ENCODE data around the gene PTPRF.
"Not testable (repeated sequence)": the region's sequence is repeated elsewhere in the genome, so short reads cannot be mapped to it uniquely, and the experiment has no call there.

Gene PTPRF

DNA sequence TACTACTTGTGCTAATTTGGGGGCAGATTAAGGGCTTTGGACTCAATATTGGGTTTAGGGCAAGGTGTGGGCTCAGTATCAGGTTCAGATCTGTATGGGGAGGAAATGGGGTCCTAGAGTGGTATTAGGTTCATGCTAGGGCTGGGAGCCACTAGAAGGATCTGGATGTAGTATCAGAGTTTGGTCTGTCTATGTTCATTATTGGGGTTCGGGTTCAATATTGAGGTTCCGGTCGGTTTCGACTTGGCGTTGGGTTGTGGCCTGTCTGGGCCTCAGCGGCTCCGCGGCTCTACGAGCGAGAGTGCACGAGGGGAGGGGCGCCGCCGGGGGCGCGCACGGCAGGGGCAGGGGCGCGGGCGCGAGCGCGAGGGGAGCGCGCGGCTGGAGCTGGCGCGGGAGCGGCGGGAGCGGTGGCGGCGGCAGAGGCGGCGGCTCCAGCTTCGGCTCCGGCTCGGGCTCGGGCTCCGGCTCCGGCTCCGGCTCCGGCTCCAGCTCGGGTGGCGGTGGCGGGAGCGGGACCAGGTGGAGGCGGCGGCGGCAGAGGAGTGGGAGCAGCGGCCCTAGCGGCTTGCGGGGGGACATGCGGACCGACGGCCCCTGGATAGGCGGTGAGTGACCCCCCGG lies at the start of gene PTPRF:
PTPRF (plus strand) TSS at position 401 of the 624 bp plus-strand sequence. CDS start 14,193 bp downstream, outside the sequence.
- DNase-seq (ENCODE audit: low spot score) = no peak

DNA sequence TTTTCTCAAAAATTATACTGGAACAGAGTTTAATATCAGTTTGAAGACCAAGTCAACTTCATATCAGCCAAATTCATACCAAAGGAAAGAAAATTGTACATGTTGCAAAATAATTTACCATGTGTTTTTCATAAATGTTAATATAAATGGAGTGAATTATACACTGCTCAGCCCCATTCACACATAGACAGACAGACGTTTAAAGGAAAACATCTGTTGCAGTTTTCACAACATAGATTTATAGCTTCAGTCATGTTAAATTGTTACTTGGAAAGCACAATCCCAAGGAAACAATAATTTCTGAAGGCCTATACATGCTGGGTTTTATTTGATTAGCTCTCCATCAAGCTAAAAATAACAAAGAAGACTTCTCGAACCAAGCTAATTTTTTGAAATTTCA lies 49.2 kb upstream of the PTPRF start:
- DNase-seq (ENCODE audit: low spot score) = no peak

- no peak for DNase-seq (ENCODE audit: low spot score)
Observed at GRCh38 chr1:43482215-43482614, 48.5 kb upstream of the PTPRF start.

- DNase-seq (ENCODE audit: low spot score) = no peak
Observed at GRCh38 chr1:43484367-43484766, 46.3 kb upstream of the PTPRF start.

GRCh38 chr1:43488165-43488564 lies 42.5 kb upstream of the PTPRF start:
- no peak for DNase-seq (ENCODE audit: low spot score)

GRCh38 chr1:43491061-43491460 lies 39.6 kb upstream of the PTPRF start:
- no peak for DNase-seq (ENCODE audit: low spot score)

DNA sequence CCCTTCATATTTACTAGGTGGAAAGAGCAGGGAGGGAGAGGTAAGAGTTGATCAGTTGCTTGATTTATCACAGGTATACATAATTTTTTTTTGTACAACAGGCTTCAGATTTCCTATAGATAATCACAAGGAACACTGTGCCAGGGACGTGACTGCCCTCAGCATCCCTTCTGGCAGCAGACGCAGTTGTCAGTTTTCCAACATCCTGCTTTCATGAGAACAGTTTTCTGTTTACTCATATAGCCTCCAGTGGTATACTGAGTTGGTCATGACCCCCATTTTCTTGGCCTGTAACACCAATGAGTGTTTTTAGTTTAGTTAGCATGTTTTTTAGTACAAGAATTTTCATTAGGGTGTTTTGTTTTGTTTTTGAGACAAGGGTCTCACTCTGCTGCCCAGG lies 37.9 kb upstream of the PTPRF start:
- DNase-seq (ENCODE audit: low spot score) = no peak

- no peak for DNase-seq (ENCODE audit: low spot score)
Observed at GRCh38 chr1:43493661-43494450, 36.8 kb upstream of the PTPRF start.

- DNase-seq (ENCODE audit: low spot score) = peak; percentile 37
Observed at GRCh38 chr1:43495204-43495603, 35.5 kb upstream of the PTPRF start.

- DNase-seq (ENCODE audit: low spot score) = no peak
Observed at GRCh38 chr1:43499898-43500297, 30.8 kb upstream of the PTPRF start.

- DNase-seq (ENCODE audit: low spot score) = not testable (repeated sequence)
Observed at GRCh38 chr1:43501806-43502205, 28.9 kb upstream of the PTPRF start.

DNA sequence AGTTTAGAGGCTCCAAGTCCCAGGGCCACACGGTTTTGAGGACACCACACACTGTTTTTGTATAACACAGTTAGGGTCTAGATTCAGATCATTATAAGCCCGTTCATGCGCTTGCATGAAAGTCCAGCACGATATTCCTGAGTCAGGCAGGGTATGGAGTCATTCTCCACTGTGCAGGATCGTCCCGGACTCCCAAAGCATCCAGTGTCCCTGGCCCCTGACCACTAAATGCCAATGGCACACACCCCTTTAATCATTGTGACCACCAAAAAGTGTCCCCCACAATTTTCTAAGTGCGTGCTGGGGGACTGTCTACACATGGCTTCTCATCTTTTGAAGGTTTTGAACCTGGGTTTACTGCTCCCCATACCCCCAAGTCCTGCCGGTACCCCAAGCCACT lies 27.1 kb upstream of the PTPRF start:
- DNase-seq (ENCODE audit: low spot score) = no peak

DNA sequence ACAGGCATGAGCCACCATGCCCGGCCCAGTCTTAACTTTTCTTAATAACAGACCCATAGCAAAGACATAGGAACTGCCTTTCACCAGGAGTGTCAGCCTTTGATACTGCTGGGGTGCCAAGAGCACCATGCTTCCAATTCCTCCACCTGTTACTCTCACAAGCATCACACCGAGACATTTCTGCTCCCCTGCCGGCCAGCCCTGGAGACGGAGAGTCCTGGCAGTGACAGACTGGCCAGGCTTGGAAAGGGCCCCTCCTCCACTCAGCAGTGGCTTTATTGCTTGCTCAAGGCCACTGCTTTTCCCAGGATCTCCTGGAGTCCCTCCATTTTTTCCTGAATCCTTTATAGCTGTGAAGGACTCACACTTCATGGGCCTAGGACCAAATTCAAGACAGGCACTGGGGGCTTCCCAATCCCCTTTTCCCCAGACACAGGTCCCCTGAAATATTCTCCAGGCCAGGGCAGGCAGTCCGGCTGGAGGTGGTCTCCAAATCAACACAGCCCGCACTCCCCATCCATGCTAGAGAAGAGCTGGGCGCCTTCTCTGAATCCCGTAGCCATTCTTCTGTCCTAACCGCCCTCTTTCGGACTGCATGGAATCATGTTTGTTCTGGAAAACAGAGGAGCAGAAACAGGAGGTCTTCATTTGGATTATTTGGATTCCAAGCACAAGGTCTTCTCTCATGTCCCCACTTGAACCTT lies 25.5 kb upstream of the PTPRF start:
- no peak for DNase-seq (ENCODE audit: low spot score)

- no peak for DNase-seq (ENCODE audit: low spot score)
Observed at GRCh38 chr1:43506233-43506632, 24.4 kb upstream of the PTPRF start.

- DNase-seq (ENCODE audit: low spot score) = no peak
Observed at GRCh38 chr1:43507296-43508295, 23.1 kb upstream of the PTPRF start.

DNA sequence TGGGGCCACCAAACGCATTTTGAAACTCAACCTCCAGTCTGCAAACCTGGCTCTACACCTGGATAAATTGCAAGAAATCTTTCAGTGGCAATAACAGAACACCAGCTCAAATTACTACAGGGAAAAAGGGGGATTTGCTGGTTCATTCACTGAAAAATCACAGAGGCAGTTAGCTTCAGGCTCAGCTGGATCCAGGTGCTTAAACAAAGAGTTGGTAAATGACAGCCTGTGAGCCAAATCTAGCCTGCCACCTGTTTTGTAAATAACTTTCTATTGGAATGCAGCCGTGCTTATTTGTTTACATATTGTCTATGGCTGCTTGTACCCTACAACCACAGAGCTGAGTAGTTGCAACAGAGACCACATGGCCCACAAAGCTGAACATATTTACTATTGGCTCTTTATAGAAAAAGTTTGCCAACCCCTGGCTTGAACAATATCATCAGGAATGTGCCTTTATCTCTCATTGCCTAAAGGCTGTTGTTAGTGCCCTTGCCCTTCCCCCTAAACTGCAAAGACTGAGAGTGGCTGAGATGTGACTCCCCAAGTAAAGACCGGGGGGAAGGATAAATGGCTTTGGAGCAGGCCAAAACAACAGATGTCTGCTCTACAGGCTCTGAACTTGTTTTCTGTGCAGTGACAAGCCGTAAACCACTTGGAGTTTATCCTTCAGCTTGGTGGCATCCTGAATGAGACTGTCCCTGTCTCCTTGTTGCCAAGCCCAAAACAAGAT lies 21.5 kb upstream of the PTPRF start:
- no peak for DNase-seq (ENCODE audit: low spot score)

DNA sequence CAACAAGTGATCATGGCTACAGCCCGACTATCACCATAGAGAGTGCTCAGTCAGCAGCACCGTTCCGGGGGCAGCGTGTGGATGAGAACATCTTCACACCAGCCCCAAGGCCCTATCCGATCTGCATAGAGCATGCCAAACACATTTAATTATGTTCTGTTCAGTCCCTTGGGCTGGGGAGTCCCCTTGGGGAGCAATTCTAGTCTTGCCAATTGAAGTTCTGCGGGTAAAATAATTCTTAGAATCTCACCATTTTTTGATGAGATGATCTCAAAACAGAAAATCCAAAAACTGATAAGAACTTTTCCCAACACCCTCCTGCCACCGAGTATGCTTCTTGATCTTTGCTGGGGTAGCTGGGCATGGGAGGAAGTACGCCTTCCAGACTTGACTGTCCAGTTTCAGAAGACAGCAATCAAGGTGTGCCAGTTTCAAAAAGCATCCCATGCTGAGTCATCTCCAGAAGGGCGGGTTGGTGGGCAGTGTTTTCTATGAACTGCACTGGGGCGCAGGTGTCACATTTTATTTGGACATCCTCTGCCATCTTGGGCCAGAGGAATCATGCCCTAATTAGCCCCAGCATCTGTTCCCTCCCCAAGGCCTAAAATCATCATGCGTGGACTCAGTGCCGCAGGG lies 20.8 kb upstream of the PTPRF start:
- DNase-seq (ENCODE audit: low spot score) = no peak

DNA sequence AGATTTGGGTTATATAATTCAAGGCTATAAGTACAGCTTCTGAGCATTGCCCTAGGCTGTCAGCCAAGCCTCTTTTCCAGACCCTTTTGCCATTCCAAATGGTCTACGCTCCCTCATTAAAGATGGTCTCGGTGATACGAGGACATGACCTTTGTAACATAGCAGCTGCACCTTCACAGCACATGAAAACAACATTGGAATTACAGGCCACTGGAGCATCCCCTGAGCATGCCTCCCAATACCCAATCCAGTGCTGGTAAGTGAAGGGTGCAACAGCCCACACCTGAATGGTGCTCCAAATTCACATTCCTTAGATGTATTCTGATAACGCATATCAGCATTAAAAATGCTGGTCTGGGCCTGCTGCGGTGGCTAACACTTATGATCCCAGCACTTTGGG lies 20.1 kb upstream of the PTPRF start:
- no peak for DNase-seq (ENCODE audit: low spot score)

- no peak for DNase-seq (ENCODE audit: low spot score)
Observed at GRCh38 chr1:43511394-43511793, 19.3 kb upstream of the PTPRF start.

GRCh38 chr1:43512133-43512532 lies 18.6 kb upstream of the PTPRF start:
- DNase-seq (ENCODE audit: low spot score) = no peak

DNA sequence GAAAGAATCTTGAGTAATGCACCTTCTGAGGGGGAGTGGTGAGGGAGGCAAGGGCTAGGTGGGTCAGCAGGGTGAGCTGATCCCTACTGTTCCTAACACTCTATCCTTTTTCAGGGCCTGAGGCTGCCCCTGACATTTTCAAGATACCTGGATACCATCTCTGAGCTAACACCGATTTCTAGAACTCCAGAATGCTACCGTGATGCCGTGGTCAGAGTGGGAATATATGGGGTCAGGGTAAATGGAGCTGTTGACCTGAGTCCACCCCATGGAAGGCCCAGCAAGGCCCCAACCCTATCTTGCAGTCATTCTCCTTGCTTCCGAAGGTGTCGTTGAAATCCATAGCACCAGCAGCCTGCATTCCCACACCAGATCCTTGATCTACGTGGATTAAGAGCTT lies 18.0 kb upstream of the PTPRF start:
- no peak for DNase-seq (ENCODE audit: low spot score)

Data from hematopoietic multipotent progenitor cell treated with erythropoietin and hydrocortisone succinate and interleukin-3 and kit ligand, for 15 days (in vitro differentiated cells).